Ectodermal cell (in vitro differentiated cells): ENCODE results near the gene ZFAND6.
A peak's percentile ranks its signal among the peaks of the same experiment; 100 is the strongest.

Experiments
- H3K27ac ChIP-seq: 2 replicates; pipeline ENCODE4 v1.7.0; 2013; ENCODE audit warnings: mild to moderate bottlenecking, low read depth, low read length; ENCODE audit not compliant: insufficient read depth, poor library complexity, severe bottlenecking
- H3K27me3 ChIP-seq: 2 replicates; pipeline ENCODE4 v1.7.0; 2013; ENCODE audit warnings: mild to moderate bottlenecking, low read length; ENCODE audit not compliant: insufficient read depth, control insufficient read depth, poor library complexity, severe bottlenecking
- H3K36me3 ChIP-seq: one replicate; pipeline ENCODE4 v1.7.0; 2013; ENCODE audit warnings: low read length; ENCODE audit not compliant: control insufficient read depth, insufficient read depth
- H3K4me1 ChIP-seq: one replicate; pipeline ENCODE4 v1.7.0; 2013; ENCODE audit warnings: low read length; ENCODE audit not compliant: control insufficient read depth, insufficient read depth
- H3K4me3 ChIP-seq: 2 replicates; pipeline ENCODE4 v1.7.0; 2013; ENCODE audit warnings: low read depth, low read length, control low read depth; ENCODE audit not compliant: insufficient read depth
- H3K9me3 ChIP-seq: 2 replicates; pipeline ENCODE4 v1.7.0; 2013; ENCODE audit warnings: mild to moderate bottlenecking, low read length, moderate library complexity; ENCODE audit not compliant: control insufficient read depth
- WGBS, 2 experiments: methylation state at CpG; one replicate each; pipeline ENCODE4 v1.1.7; 2013; ENCODE audit warnings: missing lambda C conversion rate in 2 of 2; 5-methylcytosine and 5-hydroxymethylcytosine counted together

The ZFAND6 gene

DNA sequence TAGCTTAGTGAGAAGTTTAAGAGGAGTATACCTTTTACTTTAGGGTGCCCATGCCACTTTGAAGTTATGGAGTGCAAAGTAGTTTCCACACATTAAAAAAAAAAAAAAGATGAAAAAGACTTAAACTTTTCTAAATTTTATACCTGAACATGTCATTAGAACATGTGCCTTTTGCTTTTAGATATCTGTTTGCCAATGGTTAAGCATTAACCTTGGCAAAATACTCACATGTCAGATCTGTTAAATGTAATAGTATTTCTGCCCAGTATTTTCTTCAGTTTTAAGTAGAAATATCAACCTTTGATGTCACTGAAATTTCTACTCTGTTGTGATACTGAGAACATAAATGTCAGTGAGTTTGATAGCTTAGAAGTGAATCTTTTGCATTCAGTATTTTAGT is 12.2 kb downstream of the ZFAND6 start:
- Histone ChIP-seq H3K36me3 (no peaks in the 10 kb centered on the region), H3K27ac (no peak overlapping the region), H3K4me3 (no peak overlapping the region), H3K27me3 (no peaks in the 10 kb centered on the region), H3K9me3 (no peaks in the 10 kb centered on the region), H3K4me1 (no peaks in the 10 kb centered on the region)

DNA sequence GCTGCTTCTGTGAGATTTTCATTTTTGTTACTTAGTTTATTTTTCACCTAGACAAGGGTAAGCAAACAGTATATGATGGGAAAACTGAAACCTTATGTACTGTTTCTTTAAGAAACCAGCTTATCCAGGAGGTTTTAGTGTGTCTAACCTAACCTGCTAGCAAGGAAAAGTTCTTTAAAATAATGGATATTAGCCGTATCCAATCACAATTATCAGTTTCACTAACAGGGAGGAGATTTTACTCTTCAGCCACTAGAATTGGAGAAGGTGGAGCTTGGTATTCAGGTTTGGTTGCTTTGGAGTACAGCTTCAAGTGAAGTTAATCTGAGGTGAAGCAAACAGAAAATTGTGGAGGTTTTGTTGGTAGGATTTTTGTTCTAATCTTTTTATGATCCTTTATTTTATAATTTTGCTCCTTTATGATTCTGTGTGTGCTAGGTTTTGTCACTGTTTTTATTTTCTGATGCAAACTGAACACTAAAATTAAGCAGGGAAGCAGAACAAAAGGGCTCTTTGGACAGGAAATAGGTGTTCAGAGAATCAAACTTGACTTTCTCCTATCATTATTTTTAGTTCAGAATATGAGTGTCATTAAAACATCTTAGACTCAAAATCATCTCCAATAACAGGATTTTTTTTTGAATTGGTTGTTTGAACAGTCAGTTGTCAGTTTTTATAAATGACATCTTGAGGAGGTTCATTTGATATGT is 13.0 kb downstream of the ZFAND6 start:
- Histone ChIP-seq H3K27ac (no peak overlapping the region), H3K27me3 (no peaks in the 10 kb centered on the region), H3K4me1 (no peaks in the 10 kb centered on the region), H3K4me3 (peak overlapping the region; percentile 50), H3K9me3 (no peaks in the 10 kb centered on the region), H3K36me3 (no peaks in the 10 kb centered on the region)
- WGBS, 2 experiments, result no CpG with 5 or more reads among the region's 1 CpG

DNA sequence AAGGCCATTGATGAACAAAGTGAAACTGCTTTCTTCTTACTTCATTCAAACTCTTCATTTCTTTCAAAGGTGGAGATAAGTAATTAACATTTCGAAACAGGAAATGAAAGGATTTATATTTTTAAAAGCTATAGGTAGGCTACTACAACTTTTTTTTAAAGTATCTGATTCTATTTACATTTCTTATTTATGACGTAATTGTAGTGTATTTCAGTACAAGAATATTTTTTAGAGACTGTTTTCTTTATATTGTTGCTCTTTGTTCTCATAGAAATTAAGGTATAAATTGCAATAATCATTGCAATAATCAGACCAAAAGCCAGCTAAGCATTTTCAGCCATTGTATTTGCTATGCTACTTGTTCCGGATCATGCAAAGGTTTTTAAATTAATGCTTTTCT is 13.7 kb downstream of the ZFAND6 start:
- Histone ChIP-seq H3K27me3 (no peaks in the 10 kb centered on the region), H3K36me3 (no peaks in the 10 kb centered on the region), H3K4me3 (peak overlapping the region; percentile 50), H3K4me1 (no peaks in the 10 kb centered on the region), H3K9me3 (no peaks in the 10 kb centered on the region), H3K27ac (no peak overlapping the region)
- 100% methylated on average over 1 of the region's 3 CpGs; no CpG with 5 or more reads in 1 of the 2 experiments for WGBS, 2 experiments

DNA sequence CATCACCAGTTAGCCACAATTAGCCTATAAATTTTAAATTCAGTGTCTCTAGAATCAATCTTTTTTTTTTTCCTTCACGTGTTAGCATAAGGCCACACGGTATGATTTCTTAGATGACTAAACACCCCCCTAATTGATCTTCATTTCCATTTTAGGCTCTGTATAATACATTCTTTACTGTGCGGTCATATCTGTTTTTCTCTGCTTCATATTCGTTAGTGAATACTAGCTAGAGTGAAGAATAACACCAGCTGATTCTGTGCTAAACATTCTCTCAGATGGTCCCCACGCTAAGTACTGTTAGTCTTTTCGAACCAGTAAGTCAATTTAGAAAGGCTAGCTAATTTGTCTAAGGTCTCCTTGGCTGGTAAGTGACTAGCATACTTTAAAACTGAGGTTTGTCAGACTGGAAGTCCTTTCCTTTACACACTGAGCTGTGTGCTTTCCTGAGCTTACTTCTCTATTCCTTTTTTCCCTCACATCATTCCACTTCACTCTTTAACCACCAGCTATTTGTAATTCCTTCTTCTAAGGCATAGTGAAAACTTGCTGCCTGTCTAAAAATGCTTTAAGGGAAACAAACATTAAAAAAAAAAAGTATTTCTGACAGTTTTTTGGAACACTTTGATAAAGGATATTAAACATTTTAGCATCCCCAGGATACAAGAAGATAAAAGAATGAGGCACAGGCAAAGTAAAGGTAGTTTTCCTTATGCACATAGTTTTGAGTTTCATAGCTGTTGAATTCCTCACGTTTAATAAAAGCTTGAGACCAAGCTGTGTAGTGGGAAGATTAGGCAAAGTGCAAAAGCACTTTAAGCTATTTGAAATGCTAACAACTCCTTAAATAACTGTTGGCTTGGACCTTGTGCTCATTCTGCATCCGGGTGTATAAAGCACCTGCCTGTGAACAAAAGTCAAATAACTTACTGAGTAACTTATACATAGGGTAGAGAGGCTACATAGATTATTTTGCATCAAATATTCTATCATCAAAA is 17.1 kb downstream of the ZFAND6 start:
- no peak overlapping the region for H3K27ac ChIP-seq

DNA sequence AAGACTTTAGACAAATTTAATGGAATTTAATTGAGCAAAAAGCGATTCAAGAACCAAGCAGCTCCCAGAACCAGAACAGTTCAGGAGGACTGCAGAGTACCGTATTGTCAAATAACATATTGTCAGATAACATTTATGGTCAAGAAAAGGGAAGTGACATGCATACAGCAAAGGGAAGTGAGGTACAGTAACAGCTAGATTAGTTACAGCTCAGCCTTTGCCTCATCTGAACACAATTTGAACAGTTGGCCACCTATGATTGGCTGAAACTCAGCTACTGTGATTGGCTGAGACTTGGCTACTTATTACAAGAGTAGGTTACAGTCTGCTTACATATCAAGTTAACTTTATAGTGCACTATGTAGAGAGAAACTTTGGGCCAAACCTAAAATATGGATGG is 21.9 kb downstream of the ZFAND6 start:
- Histone ChIP-seq H3K27ac (no peak overlapping the region), H3K4me1 (no peaks in the 10 kb centered on the region), H3K36me3 (no peaks in the 10 kb centered on the region), H3K4me3 (no peak overlapping the region), H3K27me3 (no peaks in the 10 kb centered on the region), H3K9me3 (no peaks in the 10 kb centered on the region)
- WGBS, 2 experiments, result 93 to 100% methylated on average over 2 of the region's 2 CpGs

More for the DNA sequence above, 17.1 kb downstream of the ZFAND6 start:
- WGBS, 2 experiments, result 61 to 67% methylated on average over 8 of the region's 8 CpGs
- Histone ChIP-seq H3K27me3 (no peaks in the 10 kb centered on the region), H3K9me3 (no peaks in the 10 kb centered on the region), H3K36me3 (no peaks in the 10 kb centered on the region), H3K4me1 (no peaks in the 10 kb centered on the region), H3K4me3 (no peak overlapping the region)

DNA sequence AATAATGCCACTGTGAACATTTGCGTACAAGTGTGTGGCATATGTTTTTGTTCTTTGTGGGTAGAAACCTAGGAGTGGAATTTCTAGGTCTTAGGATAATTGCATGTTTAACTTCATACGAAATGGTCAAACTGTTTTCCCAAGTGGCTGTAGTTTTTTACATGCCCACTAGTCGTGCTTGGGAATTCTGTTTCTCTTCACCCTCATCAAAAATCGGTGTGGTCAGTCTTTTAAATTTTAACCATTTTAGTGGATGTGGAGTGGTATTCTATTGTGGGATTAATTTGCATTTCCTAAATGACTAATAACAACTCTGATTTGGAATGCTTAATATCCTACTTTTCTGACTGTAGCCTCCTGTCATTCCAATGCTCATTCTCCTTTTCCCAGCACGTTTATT is 27.6 kb downstream of the ZFAND6 start:
- no peak overlapping the region for H3K4me3 ChIP-seq
- WGBS, 2 experiments, result 80 to 86% methylated on average over 4 to 5 of the region's 5 CpGs
- no peaks in the 10 kb centered on the region for H3K36me3 ChIP-seq
- H3K4me1 ChIP-seq, result no peaks in the 10 kb centered on the region
- H3K9me3 ChIP-seq, result no peaks in the 10 kb centered on the region
- H3K27ac ChIP-seq, result no peak overlapping the region
- no peaks in the 10 kb centered on the region for H3K27me3 ChIP-seq

DNA sequence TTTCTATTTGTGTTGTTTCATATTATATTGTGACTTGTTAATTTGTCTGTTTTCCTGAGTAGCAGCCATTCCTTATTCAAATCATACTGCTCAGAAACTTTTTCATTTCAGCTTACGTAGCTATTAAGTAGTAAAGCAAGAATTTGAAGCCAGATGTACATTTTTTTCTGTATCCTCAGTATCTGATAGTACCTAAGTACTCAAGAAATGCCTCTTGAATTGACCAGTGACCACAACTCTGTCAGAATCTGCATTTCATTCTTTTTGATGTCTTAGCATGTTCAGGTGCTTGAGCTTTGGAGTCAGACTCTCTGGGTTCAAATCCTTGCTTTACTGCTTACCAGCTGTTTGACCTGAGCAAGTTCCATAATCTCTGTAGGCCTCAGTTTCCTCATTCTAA is 30.6 kb downstream of the ZFAND6 start:
- Histone ChIP-seq H3K27ac (no peak overlapping the region), H3K4me1 (no peaks in the 10 kb centered on the region), H3K27me3 (no peaks in the 10 kb centered on the region), H3K36me3 (no peaks in the 10 kb centered on the region), H3K9me3 (no peaks in the 10 kb centered on the region), H3K4me3 (no peak overlapping the region)
- 82 to 100% methylated on average over 1 of the region's 1 CpG for WGBS, 2 experiments

DNA sequence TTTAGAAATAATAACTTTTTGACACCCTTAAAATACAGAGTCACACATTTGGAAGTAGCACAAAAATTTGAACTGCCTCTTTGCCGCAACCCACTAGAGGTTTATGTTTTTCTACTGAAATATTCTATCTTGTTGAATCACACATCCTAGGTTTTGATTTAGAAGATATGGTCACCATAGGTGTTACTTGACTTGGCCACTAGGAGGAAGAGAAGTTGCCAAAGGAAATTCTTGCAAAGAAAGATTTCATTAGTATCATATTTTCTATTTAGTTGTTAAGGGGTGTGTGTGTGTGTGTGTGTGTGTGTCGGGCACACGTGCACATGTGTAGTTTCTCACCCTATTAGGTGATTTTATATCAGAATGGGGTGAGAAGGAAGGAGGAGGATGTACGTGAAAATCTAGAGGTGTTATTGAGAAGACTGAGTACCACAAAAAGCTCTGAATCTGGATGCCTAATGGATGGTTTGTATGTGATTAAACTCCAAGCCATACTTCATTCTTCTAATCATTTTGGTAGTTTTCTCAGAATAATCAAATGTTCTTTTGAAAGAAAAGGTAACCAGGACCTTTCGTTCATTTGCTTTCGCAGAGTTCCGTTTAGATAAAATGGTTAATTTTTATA is 31.5 kb downstream of the ZFAND6 start:
- Histone ChIP-seq H3K9me3 (no peaks in the 10 kb centered on the region), H3K27me3 (no peaks in the 10 kb centered on the region), H3K4me1 (no peaks in the 10 kb centered on the region), H3K4me3 (no peak overlapping the region), H3K36me3 (no peaks in the 10 kb centered on the region), H3K27ac (no peak overlapping the region)
- WGBS, 2 experiments, result 85 to 95% methylated on average over 7 of the region's 7 CpGs

DNA sequence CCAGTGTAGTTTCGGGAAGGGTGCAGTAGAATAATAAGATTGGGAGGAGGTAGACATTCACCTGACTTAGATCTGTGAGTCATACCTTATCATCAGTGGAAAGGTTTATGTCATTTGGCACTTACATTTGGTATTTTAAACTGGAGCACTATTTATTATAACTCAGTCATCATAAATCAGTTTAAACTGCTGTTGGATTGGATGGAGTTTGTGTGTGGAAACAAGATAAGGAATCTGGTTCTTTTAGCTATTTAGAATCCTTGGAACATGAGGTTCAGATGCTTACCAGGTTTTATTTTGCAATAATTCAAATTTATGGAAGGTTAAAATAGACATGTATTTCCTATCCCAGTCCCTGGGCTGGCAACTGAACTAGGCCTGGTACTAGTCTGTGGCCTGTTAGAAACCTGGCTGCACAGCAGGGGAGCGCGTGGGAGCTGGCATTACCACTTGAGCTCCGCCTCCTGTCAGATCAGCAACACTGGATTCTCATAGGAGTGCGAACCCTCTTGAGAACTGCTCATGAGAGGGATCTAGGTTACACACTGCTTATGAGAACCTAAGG is 34.5 kb downstream of the ZFAND6 start:
- Histone ChIP-seq H3K27ac (no peak overlapping the region), H3K9me3 (no peaks in the 10 kb centered on the region), H3K4me1 (no peaks in the 10 kb centered on the region), H3K27me3 (no peaks in the 10 kb centered on the region), H3K4me3 (no peak overlapping the region), H3K36me3 (no peaks in the 10 kb centered on the region)
- WGBS, 2 experiments, result 87 to 90% methylated on average over 5 of the region's 5 CpGs

DNA sequence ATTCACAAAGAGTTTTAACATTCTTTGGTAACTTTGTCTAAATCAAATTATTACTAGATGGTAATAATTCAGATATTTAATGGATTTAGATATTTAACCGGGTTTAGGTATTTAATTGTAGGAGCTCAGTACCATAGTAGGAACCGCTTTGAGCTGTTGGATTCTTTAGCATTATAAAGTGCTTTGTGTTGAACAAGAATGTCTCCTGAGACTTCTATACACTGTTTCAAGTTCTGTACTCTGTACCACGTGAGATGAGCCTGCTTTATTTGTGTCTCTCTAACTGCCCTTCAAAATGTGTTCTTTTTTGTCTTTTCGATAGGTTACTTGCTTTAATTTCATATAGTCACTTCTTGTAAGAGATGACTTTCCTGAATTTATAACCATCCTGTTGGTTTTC is 36.0 kb downstream of the ZFAND6 start:
- no peaks in the 10 kb centered on the region for H3K27me3 ChIP-seq
- no peaks in the 10 kb centered on the region for H3K4me1 ChIP-seq
- H3K9me3 ChIP-seq, result no peaks in the 10 kb centered on the region
- H3K27ac ChIP-seq, result no peak overlapping the region
- no peaks in the 10 kb centered on the region for H3K36me3 ChIP-seq
- 91 to 99% methylated on average over 4 of the region's 4 CpGs for WGBS, 2 experiments
- no peak overlapping the region for H3K4me3 ChIP-seq
